HG02884 (cell line): ENCODE measurements around the gene NHSL2.
"Not testable (repeated sequence)": the region's sequence is repeated elsewhere in the genome, so short reads cannot be mapped to it uniquely, and the experiment has no call there.

Source experiments
- ATAC-seq: cut with Tn5 transposase; IDR thresholded peaks from one replicate; pipeline ENCODE4 v1.9.1; 2021; ENCODE audit warnings: mild to moderate bottlenecking, moderate library complexity; ENCODE audit not compliant: unreplicated experiment

Gene NHSL2

GRCh38 chrX:71922686-71923085, 12.0 kb downstream of the NHSL2 start:
- ATAC-seq: no peak

GRCh38 chrX:71923516-71923915, 12.9 kb downstream of the NHSL2 start:
- ATAC-seq: no peak

GRCh38 chrX:71927040-71927439, 16.4 kb downstream of the NHSL2 start:
- ATAC-seq: no peak

- ATAC-seq: no peak
Observed at GRCh38 chrX:71928856-71929255, 18.2 kb downstream of the NHSL2 start.

GRCh38 chrX:71930298-71930697, 19.7 kb downstream of the NHSL2 start:
- no peak for ATAC-seq

GRCh38 chrX:71935476-71935875, 24.8 kb downstream of the NHSL2 start:
- ATAC-seq: no peak

GRCh38 chrX:71936632-71937031, 26.0 kb downstream of the NHSL2 start:
- no peak for ATAC-seq

GRCh38 chrX:71938371-71938770, 27.7 kb downstream of the NHSL2 start:
- ATAC-seq: no peak

- ATAC-seq: no peak
Observed at GRCh38 chrX:71941145-71941544, 30.5 kb downstream of the NHSL2 start.

- ATAC-seq: no peak
Observed at GRCh38 chrX:71941776-71942175, 31.1 kb downstream of the NHSL2 start.

- no peak for ATAC-seq
Observed at GRCh38 chrX:71944369-71944768, 33.7 kb downstream of the NHSL2 start.

GRCh38 chrX:71945237-71945805, 34.7 kb downstream of the NHSL2 start:
- no peak for ATAC-seq

GRCh38 chrX:71949363-71949762, 38.7 kb downstream of the NHSL2 start:
- ATAC-seq: no peak

- ATAC-seq: no peak
Observed at GRCh38 chrX:71949844-71950445, 39.3 kb downstream of the NHSL2 start.

GRCh38 chrX:71953391-71953790, 42.7 kb downstream of the NHSL2 start:
- ATAC-seq: no peak

GRCh38 chrX:71953946-71954345, 43.3 kb downstream of the NHSL2 start:
- no peak for ATAC-seq

- no peak for ATAC-seq
Observed at GRCh38 chrX:71954458-71954857, 43.8 kb downstream of the NHSL2 start.

- no peak for ATAC-seq
Observed at GRCh38 chrX:71955530-71956120, 45.0 kb downstream of the NHSL2 start.

- ATAC-seq: no peak
Observed at GRCh38 chrX:71958281-71958675, 47.6 kb downstream of the NHSL2 start.

- ATAC-seq: not testable (repeated sequence)
Observed at GRCh38 chrX:71964184-71964583, 53.5 kb downstream of the NHSL2 start.

- ATAC-seq: no peak
Observed at GRCh38 chrX:71974916-71975315, 64.3 kb downstream of the NHSL2 start.

GRCh38 chrX:71976753-71977152, 66.1 kb downstream of the NHSL2 start:
- ATAC-seq: no peak

GRCh38 chrX:71978164-71978563, 67.5 kb downstream of the NHSL2 start:
- ATAC-seq: no peak
